HG02885 (cell line): ENCODE results near the gene VPS35.

ENCODE experiments used
- ATAC-seq: cut with Tn5 transposase; IDR thresholded peaks from one replicate; pipeline ENCODE4 v1.9.1; 2021; ENCODE audit warnings: mild to moderate bottlenecking; ENCODE audit not compliant: unreplicated experiment, poor library complexity

VPS35 gene

GRCh38 chr16:46714797-46715591 lies 26.0 kb upstream of the VPS35 start:
- no peak for ATAC-seq

- no peak for ATAC-seq
Measured at GRCh38 chr16:46713634-46714033, 24.7 kb upstream of the VPS35 start.

GRCh38 chr16:46712911-46713310 lies 23.9 kb upstream of the VPS35 start:
- no peak for ATAC-seq

- ATAC-seq = no peak
Measured at GRCh38 chr16:46711106-46712058, 22.4 kb upstream of the VPS35 start.

- ATAC-seq = no peak
Measured at GRCh38 chr16:46709469-46710005, 20.6 kb upstream of the VPS35 start.

GRCh38 chr16:46706642-46707041 lies 17.7 kb upstream of the VPS35 start:
- ATAC-seq = no peak

GRCh38 chr16:46702030-46702429 lies 13.1 kb upstream of the VPS35 start:
- no peak for ATAC-seq

GRCh38 chr16:46701615-46702014 lies 12.6 kb upstream of the VPS35 start:
- ATAC-seq = no peak

GRCh38 chr16:46700048-46700447 lies 11.1 kb upstream of the VPS35 start:
- no peak for ATAC-seq

GRCh38 chr16:46696957-46697356 lies 8.0 kb upstream of the VPS35 start:
- ATAC-seq = no peak

- ATAC-seq = no peak
Measured at GRCh38 chr16:46695937-46696336, 7.0 kb upstream of the VPS35 start.

- ATAC-seq = no peak
Measured at GRCh38 chr16:46693598-46693997, 4.6 kb upstream of the VPS35 start.

GRCh38 chr16:46691726-46692125 lies 2.7 kb upstream of the VPS35 start:
- no peak for ATAC-seq

GRCh38 chr16:46690281-46691178 lies 1.6 kb upstream of the VPS35 start:
- ATAC-seq = no peak

- peak; percentile 72 for ATAC-seq
Measured at GRCh38 chr16:46689365-46690280, 645 bp upstream of the VPS35 start, which contains the start of gene ORC6. TSS of gene ORC6 (plus strand) at chr16:46689659. CDS start at chr16:46689706, 47 bp downstream.

GRCh38 chr16:46688101-46688653 lies 801 bp downstream of the VPS35 start:
- ATAC-seq = no peak

GRCh38 chr16:46687486-46687885 lies 1.5 kb downstream of the VPS35 start:
- ATAC-seq = no peak

- no peak for ATAC-seq
Measured at GRCh38 chr16:46686815-46687473, 2.0 kb downstream of the VPS35 start.
